GM23338 (cell line): Measurements from ENCODE around the gene CNTNAP2. TPM values are rescaled to one million over a fixed set of nuclear protein-coding genes. Genes with fewer than 3 reads are reported as not detected.

ENCODE experiments used
- ATAC-seq: fragments of 200-7000 bp; cut with Tn5 transposase; 3 replicates; pipeline ENCODE4 v1.9.1; 2020
- DNase-seq: peaks from one replicate; pipeline ENCODE4 v3.0.0-alpha.2; 2015; ENCODE audit warnings: low spot score
- H2AFZ ChIP-seq: fragments of 200-600 bp; sonication (generic); 2 replicates; pipeline ENCODE4 v1.8.0; 2016; ENCODE audit warnings: antibody characterized with exemption, mild to moderate bottlenecking, moderate library complexity
- H3F3A ChIP-seq: fragments of 200-600 bp; sonication (generic); replicated peaks from 2 replicates; pipeline ENCODE4 v1.8.0; 2017; ENCODE audit warnings: antibody characterized with exemption, mixed run types, low read depth
- H3K27ac ChIP-seq: fragments of 200-600 bp; sonication (generic); 2 replicates; pipeline ENCODE4 v1.6.1; 2016; ENCODE audit warnings: low read depth
- H3K27me3 ChIP-seq: fragments of 200-600 bp; sonication (generic); 2 replicates; pipeline ENCODE4 v1.8.0; 2016; ENCODE audit warnings: mild to moderate bottlenecking, mixed run types, moderate library complexity; ENCODE audit not compliant: insufficient read depth
- H3K36me3 ChIP-seq: fragments of 200-600 bp; sonication (generic); 2 replicates; pipeline ENCODE4 v1.8.0; 2016; ENCODE audit warnings: mild to moderate bottlenecking; ENCODE audit not compliant: insufficient read depth
- H3K4me1 ChIP-seq: fragments of 200-600 bp; sonication (generic); 2 replicates; pipeline ENCODE4 v1.8.0; 2016; ENCODE audit warnings: mild to moderate bottlenecking, moderate library complexity; ENCODE audit not compliant: insufficient read depth
- H3K4me2 ChIP-seq: fragments of 200-600 bp; sonication (generic); 2 replicates; pipeline ENCODE4 v1.7.1; 2017; ENCODE audit warnings: mixed run types
- H3K4me3 ChIP-seq: fragments of 200-600 bp; sonication (generic); 2 replicates; pipeline ENCODE4 v1.6.1; 2016; ENCODE audit warnings: mixed run types
- H3K79me2 ChIP-seq: fragments of 200-600 bp; sonication (generic); replicated peaks from 2 replicates; pipeline ENCODE4 v1.8.0; 2017; ENCODE audit warnings: mild to moderate bottlenecking; ENCODE audit not compliant: insufficient read depth
- H3K9me2 ChIP-seq: fragments of 200-600 bp; sonication (generic); 2 replicates; pipeline ENCODE4 v1.8.0; 2017; ENCODE audit not compliant: insufficient read depth
- H4K20me1 ChIP-seq: fragments of 200-600 bp; sonication (generic); replicated peaks from 2 replicates; pipeline ENCODE4 v1.8.0; 2017; ENCODE audit warnings: mild to moderate bottlenecking; ENCODE audit not compliant: insufficient read depth
- H3K27ac Mint-ChIP-seq: 2 replicates; pipeline ENCODE4 v1.8.0; 2020; ENCODE audit warnings: inconsistent platforms, mild to moderate bottlenecking, moderate library complexity, mixed read lengths
- H3K27me3 Mint-ChIP-seq: 3 replicates; pipeline ENCODE4 v1.8.0; 2022; ENCODE audit warnings: low read depth, mild to moderate bottlenecking, moderate library complexity, mixed read lengths, inconsistent platforms; ENCODE audit not compliant: insufficient read depth, poor library complexity
- H3K36me3 Mint-ChIP-seq: 3 replicates; pipeline ENCODE4 v1.8.0; 2021; ENCODE audit warnings: low read depth, mild to moderate bottlenecking, inconsistent platforms, moderate library complexity, mixed read lengths
- H3K4me1 Mint-ChIP-seq: 3 replicates; pipeline ENCODE4 v1.8.0; 2020; ENCODE audit warnings: mild to moderate bottlenecking, inconsistent platforms, mixed read lengths
- H3K4me3 Mint-ChIP-seq: 3 replicates; pipeline ENCODE4 v1.8.0; 2021; ENCODE audit warnings: moderate library complexity, mild to moderate bottlenecking, inconsistent platforms, mixed read lengths
- H3K9me3 Mint-ChIP-seq: 3 replicates; pipeline ENCODE4 v1.8.0; 2020; ENCODE audit warnings: moderate library complexity, mild to moderate bottlenecking, inconsistent platforms, mixed read lengths
- CREB1 ChIP-seq: fragments of 250-450 bp; sonication (Bioruptor Pico); IDR thresholded peaks from 2 replicates; pipeline ENCODE4 v1.5.0; 2020; ENCODE audit warnings: low read depth, mild to moderate bottlenecking, moderate library complexity
- CTCF ChIP-seq, 2 experiments: fragments of 200-600 bp in 1 of 2; sonication (generic) in 1 of 2; conservative IDR thresholded peaks; 2 replicates each; pipeline versions ENCODE4 v1.5.1 to v1.6.1; 2016 to 2017; ENCODE audit warnings: antibody characterized with exemption in 2 of 2, low read depth in 2 of 2, mild to moderate bottlenecking in 2 of 2, moderate library complexity in 1 of 2
- ETS1 ChIP-seq: IDR thresholded peaks from 2 replicates; pipeline ENCODE4 v1.6.1; 2016; ENCODE audit warnings: antibody characterized with exemption
- EZH2 ChIP-seq: fragments of 200-600 bp; sonication (generic); IDR thresholded peaks from one replicate; pipeline ENCODE4 v1.8.0; 2017; ENCODE audit warnings: antibody characterized with exemption, mild to moderate bottlenecking, low read depth; ENCODE audit not compliant: unreplicated experiment
- EZH2phosphoT487 ChIP-seq: fragments of 200-600 bp; sonication (generic); IDR thresholded peaks from one replicate; pipeline ENCODE4 v1.8.1; 2018; ENCODE audit warnings: antibody characterized with exemption; ENCODE audit not compliant: unreplicated experiment
- JUNB ChIP-seq: IDR thresholded peaks from one replicate; pipeline ENCODE4 v1.6.1; 2016; ENCODE audit warnings: antibody characterized with exemption; ENCODE audit not compliant: unreplicated experiment
- NANOG ChIP-seq: IDR thresholded peaks from 2 replicates; pipeline ENCODE4 v1.6.1; 2016; ENCODE audit warnings: antibody characterized with exemption, borderline replicate concordance
- POLR2AphosphoS5 ChIP-seq: IDR thresholded peaks from 2 replicates; pipeline ENCODE4 v1.6.1; 2016; ENCODE audit warnings: antibody characterized with exemption, low read depth
- REST ChIP-seq: IDR thresholded peaks from one replicate; pipeline ENCODE4 v1.6.1; 2018; ENCODE audit warnings: antibody characterized with exemption; ENCODE audit not compliant: unreplicated experiment
- STAT1 ChIP-seq: IDR thresholded peaks from one replicate; pipeline ENCODE4 v1.6.1; 2016; ENCODE audit warnings: antibody characterized with exemption; ENCODE audit not compliant: unreplicated experiment
- ZNF114 ChIP-seq: fragments of 250-450 bp; sonication (Bioruptor Pico); IDR thresholded peaks from 2 replicates; pipeline ENCODE4 v1.5.0; 2020; ENCODE audit warnings: mild to moderate bottlenecking, moderate library complexity
- ZNF331 ChIP-seq: fragments of 250-450 bp; sonication (Bioruptor Pico); IDR thresholded peaks from 2 replicates; pipeline ENCODE4 v1.5.0; 2020; ENCODE audit warnings: low read depth, mild to moderate bottlenecking, moderate library complexity
- ZNF462 ChIP-seq: fragments of 250-450 bp; sonication (Bioruptor Pico); IDR thresholded peaks from 2 replicates; pipeline ENCODE4 v1.5.0; 2020; ENCODE audit warnings: mild to moderate bottlenecking, moderate library complexity
- polyA plus RNA-seq: library from polyadenylated mRNA; unstranded; fragments of >200 nt; fragmentation: Nextera tagmentation; extraction: Ambion mirVana; gene quantifications from 2 replicates; pipeline ENCODE4 v1.2.1, GENCODE V29; 2016
- total RNA-seq: library from RNA; depleted of rRNA; stranded (reverse); fragments of >200 nt; shearing (Covaris generic); gene quantifications from 2 replicates; pipeline ENCODE4 v1.2.3, GENCODE V29; 2014

The CNTNAP2 gene
- total and polyA plus RNA-seq, 2 experiments from 2014 or later = 38.2 to 61.3 TPM

- Histone ChIP-seq H3K4me2 (no peak overlapping the region), H3K4me1 (no peaks in the 10 kb centered on the region; the same call in 1 of the 2 replicates), H3K36me3 (no peaks in the 10 kb centered on the region), H3K4me3 (no peak overlapping the region), H3K27ac (no peak overlapping the region), H4K20me1 (no peaks in the 10 kb centered on the region), H3K79me2 (no peaks in the 10 kb centered on the region), H3F3A (no peaks in the 10 kb centered on the region), H2AFZ (no peak overlapping the region), H3K9me2 (no peaks in the 10 kb centered on the region), H3K27me3 (no peaks in the 10 kb centered on the region)
- no peak overlapping the region for H3K4me3 Mint-ChIP-seq
- peaks cover 4% of the 10 kb centered on the region; the same call in 2 of the 3 replicates for H3K36me3 Mint-ChIP-seq
- TF ChIP-seq POLR2AphosphoS5 (no peak), ETS1 (no peak), ZNF114 (CRISPR knock-in tag) (no peak), ZNF462 (no peak), REST (no peak), EZH2phosphoT487 (no peak), ZNF331 (CRISPR knock-in tag) (no peak), CREB1 (CRISPR knock-in tag) (no peak), CTCF (conservative IDR thresholded peaks at IDR 0.05; ENCODE audit: low read depth in 2 of 2) (no peak), NANOG (no peak), EZH2 (no peak), STAT1 (no peak), JUNB (no peak)
- peaks cover 26% of the 10 kb centered on the region for H3K4me1 Mint-ChIP-seq
- DNase-seq (no peak), ATAC-seq (no peak)
- peaks cover 3% of the 10 kb centered on the region for H3K27me3 Mint-ChIP-seq
- H3K27ac Mint-ChIP-seq = no peak overlapping the region
- peaks cover 25% of the 10 kb centered on the region; the same call in 2 of the 3 replicates for H3K9me3 Mint-ChIP-seq
Measured at GRCh38 chr7:148017126-148017525, 1900.5 kb downstream of the CNTNAP2 start.
